Vagina (tissue), 2 donors: Measurements from ENCODE around the gene TNFRSF8. TPM values are rescaled to one million over a fixed set of nuclear protein-coding genes. Genes with fewer than 3 reads are reported as not detected.
A peak's percentile ranks its signal among the peaks of the same experiment; 100 is the strongest.

Experiments used
- DNase-seq, 2 donors: peaks; one replicate each; pipeline ENCODE4 v3.0.0-alpha.2; 2017; ENCODE audit errors: extremely low spot score in 2 of 2
- H3K27ac ChIP-seq: fragments of 200-600 bp; sonication (generic); one replicate; pipeline ENCODE4 v1.5.1; 2019
- H3K27me3 ChIP-seq: fragments of 200-600 bp; sonication (generic); one replicate; pipeline ENCODE4 v1.5.1; 2019
- H3K36me3 ChIP-seq, 2 donors: fragments of 200-600 bp; sonication (generic); one replicate each; pipeline ENCODE4 v1.5.1; 2017 to 2019
- H3K4me1 ChIP-seq: fragments of 200-600 bp; sonication (generic); one replicate; pipeline ENCODE4 v1.5.1; 2019
- H3K4me3 ChIP-seq, 2 donors: fragments of 200-600 bp; sonication (generic); 1 replicate in 1 of 2; 2 replicates in 1 of 2; pipeline ENCODE4 v1.5.1; 2016 to 2019
- H3K9me3 ChIP-seq: fragments of 200-600 bp; sonication (generic); one replicate; pipeline ENCODE4 v1.5.1; 2019
- POLR2A ChIP-seq, 2 donors: fragments of 450-650 bp; IDR thresholded peaks; one replicate each; pipeline ENCODE4 v1.6.1; 2017; ENCODE audit warnings: antibody characterized with exemption in 2 of 2, mild to moderate bottlenecking in 2 of 2, moderate library complexity in 2 of 2
- POLR2AphosphoS5 ChIP-seq, 2 donors: sonication (generic); formaldehyde crosslinking; IDR thresholded peaks; one replicate each; pipeline ENCODE4 v1.9.0; 2017; ENCODE audit warnings: antibody characterized with exemption in 2 of 2, mild to moderate bottlenecking in 2 of 2, low read depth in 1 of 2; ENCODE audit not compliant: insufficient read depth in 1 of 2
- intact Hi-C: fragments of 100-400 bp; cut with DNase I; formaldehyde crosslinking; loops from one replicate; pipeline ENCODE4 v1.15.1; 2023
- total RNA-seq: library from RNA; depleted of rRNA; stranded (reverse); fragments of >200 nt; gene quantifications from one replicate; pipeline ENCODE4 v1.2.3, GENCODE V29; 2016
- TF ChIP-seq, protein P1 (sequence below), 3 experiments: fragments of 450-650 bp in 2 of 3; fragments of 200-600 bp in 1 of 3; sonication (generic) in 1 of 3; IDR thresholded peaks; one replicate each; pipeline ENCODE4 v1.5.1; 2017 to 2019; ENCODE audit warnings: antibody characterized with exemption in 3 of 3, mild to moderate bottlenecking in 2 of 3, moderate library complexity in 2 of 3

Gene TNFRSF8
- total RNA-seq, 1 donor from 2014 or later, result 1.2 TPM

DNA sequence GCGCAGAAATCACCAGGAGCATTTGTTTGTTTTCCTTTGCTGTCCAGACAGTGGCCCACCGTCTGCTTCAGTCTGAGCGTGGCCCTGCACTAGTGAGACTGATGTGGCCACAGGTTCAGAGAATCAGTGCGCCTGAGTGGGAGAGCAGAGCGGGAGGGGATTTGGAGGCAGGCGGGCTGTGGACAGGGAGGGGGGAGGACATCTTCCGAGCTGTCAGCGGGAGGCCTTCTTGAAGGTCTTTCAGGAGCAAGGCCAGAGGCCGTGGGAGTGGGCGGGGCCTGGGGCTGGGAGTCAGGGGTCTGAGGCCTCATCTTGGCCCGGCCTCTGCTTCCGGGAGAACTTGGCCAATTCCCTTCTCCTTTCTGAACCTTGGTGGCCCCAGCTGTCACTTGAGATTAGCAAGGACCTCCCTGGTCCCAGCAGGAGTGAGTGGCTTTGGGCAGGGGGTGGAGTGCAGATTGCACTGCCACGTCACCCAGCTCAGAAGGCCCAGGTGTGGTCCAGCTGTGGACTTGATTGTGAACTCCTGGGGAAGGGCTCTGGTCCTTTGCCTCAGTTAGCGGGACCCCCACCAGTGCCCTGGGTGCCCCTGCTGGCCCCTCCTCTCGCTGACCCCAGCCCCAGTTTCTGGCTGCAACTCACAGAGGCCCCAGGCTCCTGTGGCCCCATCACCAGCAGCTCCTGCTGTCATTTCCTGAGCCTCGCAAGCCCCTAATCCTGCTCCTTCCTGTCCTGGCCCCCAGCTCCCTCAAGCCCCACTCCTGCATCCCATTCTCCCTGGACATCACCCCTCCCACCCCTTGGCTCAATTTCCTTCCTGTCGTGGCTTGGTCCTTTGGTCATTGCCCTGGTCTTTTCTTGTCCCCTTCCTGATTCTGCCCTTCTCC is 112.1 kb downstream of the TNFRSF8 start:
- Histone ChIP-seq H3K27ac (peak overlapping the region; percentile 75), H3K27me3 (no peaks in the 10 kb centered on the region), H3K4me1 (peaks cover 81% of the 10 kb centered on the region), H3K36me3 (no peaks in the 10 kb centered on the region), H3K4me3 (no peak overlapping the region), H3K9me3 (no peaks in the 10 kb centered on the region)
- no peak for DNase-seq
- no peak for TF ChIP-seq POLR2AphosphoS5 (IDR thresholded peaks at IDR 0.05; ENCODE audit: insufficient read depth in 1 of 2, low read depth in 1 of 2)
- TF ChIP-seq, protein P1, sequence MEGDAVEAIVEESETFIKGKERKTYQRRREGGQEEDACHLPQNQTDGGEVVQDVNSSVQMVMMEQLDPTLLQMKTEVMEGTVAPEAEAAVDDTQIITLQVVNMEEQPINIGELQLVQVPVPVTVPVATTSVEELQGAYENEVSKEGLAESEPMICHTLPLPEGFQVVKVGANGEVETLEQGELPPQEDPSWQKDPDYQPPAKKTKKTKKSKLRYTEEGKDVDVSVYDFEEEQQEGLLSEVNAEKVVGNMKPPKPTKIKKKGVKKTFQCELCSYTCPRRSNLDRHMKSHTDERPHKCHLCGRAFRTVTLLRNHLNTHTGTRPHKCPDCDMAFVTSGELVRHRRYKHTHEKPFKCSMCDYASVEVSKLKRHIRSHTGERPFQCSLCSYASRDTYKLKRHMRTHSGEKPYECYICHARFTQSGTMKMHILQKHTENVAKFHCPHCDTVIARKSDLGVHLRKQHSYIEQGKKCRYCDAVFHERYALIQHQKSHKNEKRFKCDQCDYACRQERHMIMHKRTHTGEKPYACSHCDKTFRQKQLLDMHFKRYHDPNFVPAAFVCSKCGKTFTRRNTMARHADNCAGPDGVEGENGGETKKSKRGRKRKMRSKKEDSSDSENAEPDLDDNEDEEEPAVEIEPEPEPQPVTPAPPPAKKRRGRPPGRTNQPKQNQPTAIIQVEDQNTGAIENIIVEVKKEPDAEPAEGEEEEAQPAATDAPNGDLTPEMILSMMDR (IDR thresholded peaks at IDR 0.05), result no peak
- TF ChIP-seq POLR2A (IDR thresholded peaks at IDR 0.05), result no peak
- intact Hi-C loops, result no loop called here

DNA sequence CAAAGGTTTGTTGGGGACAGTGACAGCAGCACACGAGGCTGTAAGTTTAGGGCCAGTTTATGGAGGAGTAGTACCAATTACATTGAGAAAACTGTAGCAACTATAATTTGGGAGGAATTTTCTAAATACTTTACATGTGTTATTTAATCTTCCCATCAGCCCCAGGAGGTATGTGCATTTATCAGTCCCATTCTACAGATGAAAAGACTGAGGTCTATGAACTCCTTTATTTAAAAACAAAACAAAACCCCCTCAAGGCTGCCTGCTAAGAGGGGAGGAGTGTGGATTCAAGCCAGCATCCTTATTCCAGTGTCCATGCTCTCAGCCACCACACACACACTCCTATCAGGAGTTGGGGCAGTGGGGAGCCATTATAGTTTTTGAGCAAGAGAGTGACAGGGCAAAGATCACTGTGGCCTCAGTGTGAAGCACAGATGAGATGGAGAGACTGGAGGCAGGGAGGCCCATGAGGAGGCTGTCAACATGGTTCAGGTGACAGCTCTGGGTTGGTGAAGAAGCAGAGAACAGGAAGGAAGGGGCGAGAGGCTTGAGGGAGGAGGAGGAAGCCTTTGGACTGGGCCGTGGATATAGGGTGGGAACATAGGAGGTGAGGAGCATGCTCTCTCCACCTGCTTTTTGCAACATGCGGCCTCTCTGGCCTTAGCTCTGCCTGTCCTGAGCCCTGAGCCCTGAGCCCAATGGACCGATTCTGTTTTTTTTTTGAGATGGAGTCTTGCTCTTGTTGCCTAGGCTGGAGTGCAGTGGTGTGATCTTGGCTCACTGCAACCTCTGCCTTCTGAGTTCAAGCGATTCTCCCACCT is 113.4 kb downstream of the TNFRSF8 start:
- Histone ChIP-seq H3K4me3 (no peak overlapping the region), H3K36me3 (no peaks in the 10 kb centered on the region), H3K4me1 (peaks cover 87% of the 10 kb centered on the region), H3K27me3 (no peaks in the 10 kb centered on the region), H3K27ac (peak overlapping the region; percentile 80), H3K9me3 (no peaks in the 10 kb centered on the region)
- intact Hi-C loops, result no loop called here
- TF ChIP-seq POLR2A (IDR thresholded peaks at IDR 0.05) (no peak), POLR2AphosphoS5 (IDR thresholded peaks at IDR 0.05; ENCODE audit: insufficient read depth in 1 of 2, low read depth in 1 of 2) (no peak)
- TF ChIP-seq, protein P1 (IDR thresholded peaks at IDR 0.05), result no peak
- DNase-seq, result no peak

DNA sequence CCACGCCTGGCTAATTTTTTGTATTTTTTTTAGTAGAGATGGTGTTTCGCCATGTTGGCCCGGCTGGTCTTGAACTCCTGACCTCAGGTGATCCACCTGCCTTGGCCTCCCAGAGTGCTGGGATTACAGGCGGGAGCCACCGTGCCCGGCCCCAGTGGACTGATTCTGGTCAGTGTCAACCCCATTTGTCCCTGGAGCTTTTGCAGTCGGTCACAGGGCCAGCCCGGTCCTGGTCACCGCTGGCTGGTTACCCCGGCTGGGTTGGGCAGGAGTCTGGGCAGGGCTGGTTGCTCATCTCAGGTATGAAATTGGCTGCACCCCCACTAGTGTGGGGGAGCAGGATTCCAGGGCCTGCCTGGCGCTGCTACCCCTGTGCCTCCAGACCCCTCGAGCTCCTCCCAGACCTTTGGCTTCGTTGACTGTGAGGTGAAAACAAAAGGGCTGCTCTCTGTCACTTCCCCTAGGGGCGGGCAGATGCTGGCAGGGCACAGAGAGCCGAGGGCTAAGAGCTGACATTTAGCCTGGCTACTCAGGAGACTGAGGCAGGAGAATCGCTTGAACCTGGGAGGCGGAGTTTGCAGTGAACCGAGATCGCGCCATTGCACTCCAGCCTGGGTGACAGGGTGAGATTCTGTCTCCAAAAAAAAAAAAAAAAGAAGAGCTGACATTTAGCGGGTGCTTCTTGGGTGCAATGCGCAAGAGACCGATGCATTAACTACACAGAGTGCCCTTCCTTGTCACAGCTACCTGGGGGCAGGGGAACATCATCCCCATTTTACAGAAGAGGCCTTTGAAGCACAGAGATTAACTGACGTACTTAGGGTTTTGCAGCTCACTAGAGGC is 114.3 kb downstream of the TNFRSF8 start:
- H3K27ac ChIP-seq, result peak overlapping the region; percentile 80
- DNase-seq, result no peak
- H3K27me3 ChIP-seq, result no peaks in the 10 kb centered on the region
- TF ChIP-seq POLR2A (IDR thresholded peaks at IDR 0.05), result no peak
- no peak for TF ChIP-seq POLR2AphosphoS5 (IDR thresholded peaks at IDR 0.05; ENCODE audit: insufficient read depth in 1 of 2, low read depth in 1 of 2)
- TF ChIP-seq, protein P1 (IDR thresholded peaks at IDR 0.05), result no peak
- intact Hi-C loops, result no loop called here
- H3K4me3 ChIP-seq, result no peak overlapping the region
- H3K4me1 ChIP-seq, result peaks cover 93% of the 10 kb centered on the region
- no peaks in the 10 kb centered on the region for H3K36me3 ChIP-seq
- no peaks in the 10 kb centered on the region for H3K9me3 ChIP-seq

DNA sequence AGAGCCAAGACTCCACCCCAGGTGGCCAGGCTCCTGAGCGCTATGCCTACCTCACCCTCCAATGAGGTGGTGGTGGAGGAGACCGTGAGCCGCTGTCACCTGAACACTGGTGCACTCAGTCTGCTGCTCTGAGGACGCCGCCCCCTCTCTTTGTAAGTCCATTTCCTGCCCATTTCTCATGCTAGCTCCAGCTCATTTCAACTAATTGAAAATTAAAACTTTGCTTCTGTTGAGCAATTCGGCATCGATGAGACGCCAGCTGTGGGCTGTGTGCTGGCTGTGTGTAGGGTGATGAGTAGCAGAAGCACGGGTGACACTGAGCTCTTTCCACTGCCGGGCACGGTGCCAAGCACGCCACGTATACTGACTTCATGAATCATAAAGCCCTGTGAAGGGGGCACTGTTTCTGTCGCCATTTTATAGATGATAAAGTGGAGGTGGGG is 114.9 kb downstream of the TNFRSF8 start:
- no peak overlapping the region for H3K4me3 ChIP-seq
- no peak for DNase-seq
- peak overlapping the region; percentile 80 for H3K27ac ChIP-seq
- H3K27me3 ChIP-seq, result no peaks in the 10 kb centered on the region
- peaks cover 93% of the 10 kb centered on the region for H3K4me1 ChIP-seq
- intact Hi-C loops, result no loop called here
- TF ChIP-seq POLR2AphosphoS5 (IDR thresholded peaks at IDR 0.05; ENCODE audit: insufficient read depth in 1 of 2, low read depth in 1 of 2) (peak in 1 of 2 donors; percentile 33), POLR2A (IDR thresholded peaks at IDR 0.05) (no peak)
- TF ChIP-seq, protein P1 (IDR thresholded peaks at IDR 0.05), result no peak
- no peaks in the 10 kb centered on the region for H3K36me3 ChIP-seq
- no peaks in the 10 kb centered on the region for H3K9me3 ChIP-seq
